K562 (cell line): ENCODE results near the gene CCL20. TPM values are rescaled to one million over a fixed set of nuclear protein-coding genes. Genes with fewer than 3 reads are reported as not detected.

ENCODE experiments used
- ATAC-seq: fragments of 200-7000 bp; cut with Tn5 transposase; 3 replicates; pipeline ENCODE4 v1.9.1; 2020; ENCODE audit warnings: moderate library complexity
- BruUV-seq: library from RNA; stranded (reverse); fragments of 400-500 nt; replicated peaks from 2 replicates; lab custom pipeline; 2021; lab: Mats Ljungman, UMichigan
- CTCF ChIA-PET: fragments of 300-600 bp; formaldehyde crosslinking; extraction: SDS; loops from one replicate; lab custom pipeline; 2021; ENCODE audit warnings: low intra/inter-chr PET ratio; lab: Yijun Ruan, JAX
- POLR2A ChIA-PET: fragments of 300-600, 350-650 bp; sonication (Branson Sonifier 250); formaldehyde crosslinking; extraction: SDS; loops from one replicate; lab custom pipeline; 2021; ENCODE audit warnings: antibody characterized with exemption, inconsistent platforms; lab: Yijun Ruan, JAX
- DNase-seq, 4 experiments: peaks; one replicate each; pipeline versions ENCODE4 v3.0.0 to v3.0.0-alpha.2; 2011 to 2018; ENCODE audit warnings: low spot score in 3 of 4, mixed read lengths in 3 of 4; ENCODE audit errors: extremely low read depth in 1 of 4
- FAIRE-seq: peaks from 2 replicates; lab custom pipeline; 2011; peaks lifted over from hg19 to GRCh38; lab: Jason Lieb, UNC
- H2AFZ ChIP-seq: 2 replicates; pipeline ENCODE4 v1.6.0; 2011; ENCODE audit warnings: low read depth, low read length, control low read depth, inconsistent platforms
- H3K27ac ChIP-seq: fragments of 200-600 bp; 3 replicates; pipeline ENCODE4 v1.8.0; 2011; ENCODE audit warnings: low read depth, mild to moderate bottlenecking, control low read depth, inconsistent platforms, low read length, moderate library complexity, mixed read lengths; ENCODE audit errors: extremely low read depth
- H3K27me3 ChIP-seq, 2 experiments: fragments of 300-600 bp in 1 of 2; 2 replicates in 1 of 2; 3 replicates in 1 of 2; pipeline versions ENCODE4 v1.6.0 to v1.8.0; 2011; ENCODE audit warnings: inconsistent platforms in 2 of 2, low read length in 2 of 2, mild to moderate bottlenecking in 1 of 2, mixed read lengths in 1 of 2, moderate library complexity in 1 of 2; ENCODE audit not compliant: control insufficient read depth in 2 of 2, insufficient read depth in 2 of 2
- H3K36me3 ChIP-seq: fragments of 300-600 bp; 3 replicates; pipeline ENCODE4 v1.8.0; 2011; ENCODE audit warnings: mild to moderate bottlenecking, low read length, inconsistent platforms; ENCODE audit not compliant: control insufficient read depth, insufficient read depth
- H3K4me1 ChIP-seq, 2 experiments: fragments of 200-600 bp in 1 of 2; replicated peaks in 1 of 2; 2 replicates in 1 of 2; 3 replicates in 1 of 2; pipeline versions ENCODE4 v1.5.1 to v1.8.0; 2011; ENCODE audit warnings: inconsistent platforms in 2 of 2, low read length in 2 of 2, mild to moderate bottlenecking in 1 of 2, mixed read lengths in 1 of 2, moderate library complexity in 1 of 2; ENCODE audit not compliant: control insufficient read depth in 2 of 2, insufficient read depth in 2 of 2
- H3K4me2 ChIP-seq: 2 replicates; pipeline ENCODE4 v1.6.1; 2011; ENCODE audit warnings: low read length, control low read depth, inconsistent platforms, mixed read lengths; ENCODE audit not compliant: insufficient read depth
- H3K4me3 ChIP-seq: fragments of 200-600 bp; sonication (generic), shearing (Covaris generic); 2 replicates; pipeline ENCODE4 v1.5.1; 2016; ENCODE audit warnings: control low read depth, inconsistent platforms
- H3K79me2 ChIP-seq: fragments of 200-600 bp; 3 replicates; pipeline ENCODE4 v1.8.0; 2011; ENCODE audit warnings: low read length, inconsistent platforms; ENCODE audit not compliant: control insufficient read depth, insufficient read depth
- H3K9ac ChIP-seq, 2 experiments: 2 replicates each; pipeline versions ENCODE4 v1.6.0 to v1.6.1; 2011; ENCODE audit warnings: low read depth in 2 of 2, low read length in 2 of 2, control low read depth in 1 of 2, inconsistent platforms in 1 of 2, mild to moderate bottlenecking in 1 of 2, mixed read lengths in 1 of 2; ENCODE audit not compliant: insufficient read depth in 1 of 2
- H3K9me1 ChIP-seq: one replicate; pipeline ENCODE4 v1.6.0; 2011; ENCODE audit warnings: inconsistent platforms, mild to moderate bottlenecking, low read length, moderate library complexity; ENCODE audit not compliant: control insufficient read depth, insufficient read depth
- H3K9me3 ChIP-seq: replicated peaks from 2 replicates; pipeline ENCODE4 v1.5.1; 2011; ENCODE audit warnings: low read depth, low read length, inconsistent platforms; ENCODE audit not compliant: control insufficient read depth, insufficient read depth
- H4K20me1 ChIP-seq: replicated peaks from 2 replicates; pipeline ENCODE4 v1.6.1; 2011; ENCODE audit warnings: low read length, inconsistent platforms, mixed read lengths; ENCODE audit not compliant: control insufficient read depth, insufficient read depth
- FOXM1 ChIP-seq, 2 experiments: fragments of 450-650 bp in 1 of 2; sonication (generic) in 1 of 2; formaldehyde crosslinking in 1 of 2; IDR thresholded peaks; 2 replicates each; pipeline versions ENCODE4 v1.6.1 to v1.9.0; 2017 to 2022; ENCODE audit warnings: low read depth in 2 of 2, mild to moderate bottlenecking in 2 of 2, missing genetic modification reagents in 1 of 2, moderate library complexity in 1 of 2
- FOXO4 ChIP-seq: fragments of 450-650 bp; formaldehyde crosslinking; IDR thresholded peaks from 2 replicates; pipeline ENCODE4 v1.4.0; 2020; ENCODE audit warnings: mild to moderate bottlenecking, moderate library complexity
- ILF3 ChIP-seq: fragments of 450-650 bp; IDR thresholded peaks from 2 replicates; pipeline ENCODE4 v1.6.1; 2018; ENCODE audit warnings: antibody characterized with exemption, mild to moderate bottlenecking, moderate library complexity, borderline replicate concordance
- MBD1 ChIP-seq: fragments of 250-450 bp; sonication (Bioruptor Pico); IDR thresholded peaks from 2 replicates; pipeline ENCODE4 v1.8.0; 2022; ENCODE audit warnings: inconsistent platforms
- SAFB2 ChIP-seq: fragments of 200-400 bp; formaldehyde crosslinking; IDR thresholded peaks from 2 replicates; pipeline ENCODE4 v1.6.1; 2018; ENCODE audit warnings: borderline replicate concordance, low read length, low read depth, moderate library complexity; ENCODE audit not compliant: severe bottlenecking
- TSC22D4 ChIP-seq: fragments of 450-650 bp; IDR thresholded peaks from 2 replicates; pipeline ENCODE4 v1.6.1; 2016; ENCODE audit warnings: missing genetic modification characterization, missing biosample characterization, control low read depth
- WHSC1 ChIP-seq: IDR thresholded peaks from one replicate; pipeline ENCODE4 v1.6.1; 2012; ENCODE audit warnings: low read length, control low read depth, inconsistent platforms
- ZNF436 ChIP-seq: fragments of 250-450, 450-650 bp; sonication (Bioruptor Pico); formaldehyde crosslinking; IDR thresholded peaks from 2 replicates; pipeline ENCODE4 v1.7.0; 2020; ENCODE audit warnings: mild to moderate bottlenecking
- WGBS: fragments of 100-300 bp; shearing (Covaris generic); methylation state at CpG from one replicate; pipeline ENCODE4 v1.1.6; 2016; ENCODE audit warnings: low coverage, mixed read lengths; ENCODE audit not compliant: insufficient coverage; ENCODE audit errors: missing lambda C conversion rate; 5-methylcytosine and 5-hydroxymethylcytosine counted together
- in situ Hi-C: fragments of 300-500 bp; cut with MboI; formaldehyde crosslinking; loops from 4 replicates; pipeline ENCODE4 v1.15.0; 2018; ENCODE audit warnings: inconsistent platforms, mixed read lengths
- intact Hi-C: fragments of 100-400 bp; cut with micrococcal nuclease; formaldehyde crosslinking; loops from 2 replicates; pipeline ENCODE4 v1.14.2; 2022
- polyA plus RNA-seq, 8 experiments: library from polyadenylated mRNA; depleted of rRNA in 4 of 8; stranded (reverse) in 5 of 8; unstranded in 3 of 8; fragments of >200 nt; fragmentation: Nextera tagmentation in 2 of 8; fragmentation: Illumina TruSeq in 1 of 8; extraction: Ambion mirVana in 2 of 8; extraction: Trizol in 1 of 8; gene quantifications; 2 replicates each; pipeline versions ENCODE4 v1.2.1 to v1.2.3, GENCODE V29; 2011 to 2014; ENCODE audit warnings: inconsistent platforms in 1 of 8, missing spikeins in 1 of 8
- total RNA-seq, 7 experiments: library from RNA; depleted of rRNA in 6 of 7; stranded (reverse); fragments of >200 nt in 6 of 7; fragmentation: Illumina TruSeq in 2 of 7; extraction: Trizol in 2 of 7; gene quantifications; 2 replicates each; pipeline versions ENCODE4 v1.2.1 to v1.2.3, GENCODE V29; 2011 to 2021; ENCODE audit warnings: low replicate concordance in 1 of 7

CCL20 gene
- total and polyA plus RNA-seq, 9 of the 15 experiments (the other 6 are each of a cell fraction or from before 2014, with no cell fraction given) = 0.29 TPM; not detected in 8

- no peaks in the 10 kb centered on the region for H3K36me3 ChIP-seq
- ATAC-seq = no peak
- ChIA-PET POLR2A (no interaction called here), CTCF (interaction anchor here (0.6 kb wide), 1 partner anchor 27 kb away, joined by 3 read pairs; no protein-coding TSS in a partner anchor)
- TF ChIP-seq ZNF436 (CRISPR knock-in tag) = no peak
- TF ChIP-seq WHSC1 = no peak
- TF ChIP-seq ILF3 = no peak
- TF ChIP-seq MBD1 (CRISPR knock-in tag) = no peak
- TF ChIP-seq SAFB2 = no peak
- TF ChIP-seq FOXO4 (CRISPR knock-in tag) = no peak
- TF ChIP-seq TSC22D4 (tag) = no peak
- no peak for TF ChIP-seq FOXM1 (IDR thresholded peaks at IDR 0.05; ENCODE audit: low read depth)
- no peak for TF ChIP-seq FOXM1 (CRISPR knock-in tag; IDR thresholded peaks at IDR 0.05; ENCODE audit: low read depth)
- H2AFZ ChIP-seq = no peak overlapping the region
- no peak overlapping the region for H3K27ac ChIP-seq
- no peaks in the 10 kb centered on the region for H3K4me1 ChIP-seq
- no peaks in the 10 kb centered on the region for H3K9me3 ChIP-seq
- H3K79me2 ChIP-seq = no peaks in the 10 kb centered on the region
- no TSS peak for BruUV-seq
- 1% methylated on average over 10 of the region's 10 CpGs for WGBS
- H3K9ac ChIP-seq = no peak overlapping the region
- H3K4me3 ChIP-seq = no peak overlapping the region
- in situ Hi-C loops = no loop called here
- H3K9me1 ChIP-seq = no peaks in the 10 kb centered on the region
- DNase-seq = no peak
- intact Hi-C loops = no loop called here
- H3K27me3 ChIP-seq = no peaks in the 10 kb centered on the region
- no peak overlapping the region for H3K4me2 ChIP-seq
- FAIRE-seq = no peak
- no peaks in the 10 kb centered on the region for H4K20me1 ChIP-seq
Observed at GRCh38 chr2:227834423-227834822, 20.8 kb downstream of the CCL20 start.
